ENCODE results near the gene MELTF.
"Not testable (repeated sequence)": the region's sequence is repeated elsewhere in the genome, so short reads cannot be mapped to it uniquely, and the experiment has no call there.

MELTF gene

DNA sequence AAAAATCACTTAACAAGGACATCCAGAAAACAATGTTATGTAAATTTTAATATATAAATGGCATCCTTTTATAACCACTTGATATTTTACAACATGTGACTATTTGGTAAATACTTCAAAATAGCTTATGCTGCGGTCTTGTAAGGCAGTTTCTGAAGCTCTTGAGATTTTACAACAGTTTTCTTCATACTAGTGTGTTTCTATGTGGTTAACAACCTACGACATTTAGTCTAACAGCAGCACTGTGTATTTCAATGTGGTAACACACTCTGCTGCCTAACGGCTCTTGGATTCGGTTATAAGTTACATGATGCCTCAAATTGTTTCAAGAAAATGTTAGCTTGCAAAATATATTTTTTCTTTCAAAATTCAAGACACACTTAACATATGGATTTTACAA, 12.9 kb upstream of the MELTF start:
- no peak overlapping the region for H3K4me3 ChIP-seq (ENCODE audit: low read length)
- DNase-seq (ENCODE audit: low read depth) = no peak
- TF ChIP-seq CTCF (conservative IDR thresholded peaks at IDR 0.05; ENCODE audit: low read length) = no peak

- no peak overlapping the region for H3K4me3 ChIP-seq (ENCODE audit: low read length)
- TF ChIP-seq CTCF (conservative IDR thresholded peaks at IDR 0.05; ENCODE audit: low read length) = no peak
- DNase-seq (ENCODE audit: low read depth) = no peak
Measured at GRCh38 chr3:197041875-197042488, 12.4 kb upstream of the MELTF start.

DNA sequence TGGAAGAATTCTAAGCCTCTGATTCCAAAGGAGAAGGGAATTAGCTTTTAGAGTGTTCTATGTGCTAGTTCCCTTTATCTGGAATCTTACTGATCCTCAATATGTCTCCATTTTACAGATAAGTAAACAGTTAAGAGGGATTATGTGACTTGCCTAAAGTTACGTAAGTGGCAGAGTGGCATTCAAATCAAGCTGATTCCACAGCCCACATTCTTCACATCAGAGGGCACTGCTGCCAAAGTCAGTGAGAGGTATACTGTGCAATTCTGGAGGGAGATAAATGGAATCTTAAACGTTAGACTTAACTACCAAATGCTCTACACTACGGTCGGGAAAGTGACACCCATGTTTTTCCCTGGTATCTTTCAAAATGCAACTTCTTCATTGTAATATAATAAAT, 11.0 kb upstream of the MELTF start:
- TF ChIP-seq CTCF (conservative IDR thresholded peaks at IDR 0.05; ENCODE audit: low read length) = no peak
- DNase-seq (ENCODE audit: low read depth) = no peak
- H3K4me3 ChIP-seq (ENCODE audit: low read length) = no peak overlapping the region

DNA sequence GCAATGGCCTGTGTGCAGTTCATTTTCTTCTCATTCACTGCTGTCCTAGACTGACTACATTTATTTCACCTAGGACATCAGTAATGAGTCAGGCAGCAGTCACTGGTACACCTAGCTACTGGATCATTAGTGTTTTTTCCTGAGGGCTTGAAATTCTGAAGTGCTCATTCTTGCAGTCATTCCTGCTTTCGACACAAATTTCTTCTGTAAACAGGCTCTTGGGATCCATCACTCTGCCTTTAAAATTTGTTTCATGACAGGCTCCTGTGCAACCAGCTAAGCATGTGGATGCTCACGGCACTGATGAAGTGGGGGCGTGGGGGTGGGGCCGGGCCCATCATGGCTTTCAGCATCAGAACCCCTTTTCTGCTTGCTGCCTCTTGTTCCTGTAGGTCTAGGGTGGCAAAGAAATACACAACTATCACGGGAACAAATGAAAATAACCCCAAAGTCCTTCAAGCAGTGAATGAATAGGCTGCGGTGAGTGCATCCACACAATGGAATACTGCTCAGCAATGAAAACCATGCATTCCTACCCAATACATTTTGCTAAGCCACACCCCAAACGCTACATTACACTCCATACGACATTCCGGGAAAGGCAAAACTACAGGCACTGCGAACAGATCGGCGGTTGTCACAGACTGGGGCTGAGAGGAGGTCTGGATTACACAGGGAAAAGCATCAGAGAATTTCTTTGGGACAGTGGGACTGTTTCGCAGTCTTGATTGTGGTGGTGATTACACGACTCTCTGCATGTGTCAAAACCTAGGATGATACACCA, 9.3 kb upstream of the MELTF start:
- no peak overlapping the region for H3K4me3 ChIP-seq (ENCODE audit: low read length)
- TF ChIP-seq CTCF (conservative IDR thresholded peaks at IDR 0.05; ENCODE audit: low read length) = no peak
- no peak for DNase-seq (ENCODE audit: low read depth)

GRCh38 chr3:197035577-197035976, 6.0 kb upstream of the MELTF start:
- no peak for DNase-seq (ENCODE audit: low read depth)
- TF ChIP-seq CTCF (conservative IDR thresholded peaks at IDR 0.05; ENCODE audit: low read length) = no peak
- no peak overlapping the region for H3K4me3 ChIP-seq (ENCODE audit: low read length)

DNA sequence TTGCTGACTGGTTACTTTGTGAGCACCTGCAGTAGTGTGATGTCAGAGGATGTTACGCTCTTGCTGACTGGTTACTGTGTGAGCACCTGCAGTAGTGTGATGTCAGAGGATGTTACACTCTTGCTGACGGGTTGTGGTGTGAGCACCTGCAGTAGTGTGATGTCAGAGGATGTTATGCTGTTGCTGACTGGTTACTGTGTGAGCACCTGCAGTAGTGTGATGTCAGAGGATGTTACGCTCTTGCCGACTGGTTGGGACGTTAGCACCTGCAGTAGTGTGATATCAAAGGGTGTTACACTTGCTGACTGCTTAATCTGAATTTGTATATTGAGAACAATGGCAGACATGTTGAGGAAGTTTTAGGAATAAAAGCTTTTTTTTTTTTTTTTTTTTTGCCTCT, 5.2 kb upstream of the MELTF start:
- not testable (repeated sequence) for H3K4me3 ChIP-seq (ENCODE audit: low read length); DNase-seq (ENCODE audit: low read depth)

- not testable (repeated sequence) for DNase-seq (ENCODE audit: low read depth); H3K4me3 ChIP-seq (ENCODE audit: low read length)
Measured at GRCh38 chr3:197033764-197034163, 4.1 kb upstream of the MELTF start.

Data from AG10803 (cell line).